Urothelium cell line (cell line): ENCODE results near the gene LIPG.
"Not testable (repeated sequence)": the region's sequence is repeated elsewhere in the genome, so short reads cannot be mapped to it uniquely, and the experiment has no call there.

Source experiments
- DNase-seq: peaks from one replicate; pipeline ENCODE4 v3.0.0; 2011; ENCODE audit warnings: low spot score, mixed read lengths
- FAIRE-seq: peaks from 2 replicates; lab custom pipeline; 2011; peaks lifted over from hg19 to GRCh38; lab: Jason Lieb, UNC

LIPG gene

GRCh38 chr18:49561289-49562193 is at the start of gene LIPG:
TSS of gene LIPG (plus strand) at chr18:49562057. CDS start at chr18:49562309, 252 bp downstream.
- no peak for FAIRE-seq
- DNase-seq = no peak

GRCh38 chr18:49512876-49513275 is 49.0 kb upstream of the LIPG start:
- FAIRE-seq = not testable (repeated sequence)

DNA sequence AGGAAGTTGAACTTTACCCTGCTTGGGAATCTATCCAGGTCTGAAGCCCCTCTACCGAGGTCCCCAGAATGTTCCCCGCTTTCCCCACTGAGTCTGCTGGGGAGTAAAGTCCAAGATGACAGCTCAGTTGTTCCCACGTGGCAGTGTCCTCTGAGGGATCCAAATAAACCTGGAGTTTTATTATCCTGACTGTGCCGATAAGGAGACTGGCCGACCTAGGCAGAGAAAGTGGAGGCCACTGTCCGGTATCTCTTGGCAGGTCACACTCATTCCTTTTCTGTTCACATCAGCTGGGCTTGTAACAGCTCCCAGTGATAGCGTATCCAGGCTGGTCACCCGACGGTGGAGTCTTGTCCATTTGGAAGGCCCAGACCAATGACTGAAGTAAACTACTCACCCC is 47.3 kb upstream of the LIPG start:
- DNase-seq = no peak
- FAIRE-seq = no peak

More at GRCh38 chr18:49512876-49513275, 49.0 kb upstream of the LIPG start:
- not testable (repeated sequence) for DNase-seq

DNA sequence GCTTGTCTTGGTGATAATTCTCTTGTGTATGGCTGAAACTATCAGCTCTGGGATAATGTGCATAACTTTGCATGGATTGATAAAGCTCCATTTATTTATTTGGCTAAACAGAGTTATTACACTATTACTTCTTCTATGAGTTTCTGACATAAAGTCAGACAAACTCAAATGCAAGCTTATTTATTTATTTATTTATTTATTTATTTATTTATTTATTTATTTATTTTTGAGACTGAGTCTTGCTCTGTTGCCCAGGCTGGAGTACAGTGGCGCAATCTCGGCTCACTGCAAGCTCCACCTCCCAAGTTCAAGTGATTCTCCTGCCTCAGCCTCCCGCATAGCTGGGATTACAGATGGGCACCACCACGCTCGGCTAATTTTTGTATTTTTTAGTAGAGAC is 46.9 kb upstream of the LIPG start:
- not testable (repeated sequence) for FAIRE-seq

DNA sequence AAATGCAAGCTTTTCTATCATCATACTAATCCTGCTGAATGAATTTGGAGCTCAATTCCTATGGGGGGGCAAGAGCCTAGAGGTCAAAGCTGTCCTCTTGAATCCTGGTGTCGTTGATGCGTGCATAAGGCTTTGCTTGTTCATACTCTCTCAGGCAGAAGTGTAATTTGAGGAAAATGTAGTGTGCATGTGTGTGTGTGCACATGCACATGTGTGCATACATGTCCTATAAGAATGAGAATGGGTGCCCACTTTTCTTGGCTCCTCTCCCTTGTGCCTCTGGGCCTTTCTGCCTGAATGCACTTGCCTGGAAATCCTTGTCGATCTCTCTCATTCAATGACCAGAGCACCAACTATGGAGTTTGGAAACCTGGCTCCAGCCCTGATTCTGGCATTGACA is 46.3 kb upstream of the LIPG start:
- no peak for FAIRE-seq
- DNase-seq = no peak

More for the DNA sequence above, 46.9 kb upstream of the LIPG start:
- DNase-seq = not testable (repeated sequence)

GRCh38 chr18:49517483-49517882 is 44.4 kb upstream of the LIPG start:
- FAIRE-seq (no peak), DNase-seq (no peak)

GRCh38 chr18:49519101-49519971 is 42.5 kb upstream of the LIPG start:
- DNase-seq = no peak
- FAIRE-seq = no peak

GRCh38 chr18:49520661-49521145 is 41.2 kb upstream of the LIPG start:
- no peak for DNase-seq
- FAIRE-seq = no peak

DNA sequence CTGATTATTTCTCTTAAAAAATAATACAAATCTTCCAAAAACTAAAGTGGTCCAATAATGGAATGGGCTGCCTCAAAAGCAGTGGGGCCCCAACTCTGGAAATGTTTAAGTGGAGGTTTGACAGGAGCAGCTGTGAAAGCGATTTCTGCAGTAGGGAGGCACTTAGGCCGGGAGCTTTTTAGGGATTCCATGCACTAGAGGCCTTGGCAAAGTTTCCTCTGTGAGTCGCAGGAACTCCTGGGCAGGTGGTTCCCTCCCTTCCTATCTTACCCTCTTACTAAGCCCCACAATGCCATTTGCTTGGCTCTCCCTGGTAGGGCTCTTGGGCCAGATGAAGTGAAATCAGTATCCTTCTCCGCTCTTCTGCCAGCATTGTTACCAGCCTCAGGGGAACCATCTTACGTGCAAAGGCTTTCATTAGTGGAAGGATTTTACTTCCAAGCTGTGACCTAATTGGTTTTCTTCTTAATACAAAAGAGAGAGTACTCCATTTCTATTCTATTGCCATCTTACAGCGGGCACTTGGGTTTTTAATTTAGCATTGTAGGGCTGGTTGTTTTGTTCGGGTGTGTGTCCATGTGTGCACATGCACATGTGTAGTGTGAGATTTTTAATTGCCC is 40.5 kb upstream of the LIPG start:
- FAIRE-seq = no peak
- no peak for DNase-seq

DNA sequence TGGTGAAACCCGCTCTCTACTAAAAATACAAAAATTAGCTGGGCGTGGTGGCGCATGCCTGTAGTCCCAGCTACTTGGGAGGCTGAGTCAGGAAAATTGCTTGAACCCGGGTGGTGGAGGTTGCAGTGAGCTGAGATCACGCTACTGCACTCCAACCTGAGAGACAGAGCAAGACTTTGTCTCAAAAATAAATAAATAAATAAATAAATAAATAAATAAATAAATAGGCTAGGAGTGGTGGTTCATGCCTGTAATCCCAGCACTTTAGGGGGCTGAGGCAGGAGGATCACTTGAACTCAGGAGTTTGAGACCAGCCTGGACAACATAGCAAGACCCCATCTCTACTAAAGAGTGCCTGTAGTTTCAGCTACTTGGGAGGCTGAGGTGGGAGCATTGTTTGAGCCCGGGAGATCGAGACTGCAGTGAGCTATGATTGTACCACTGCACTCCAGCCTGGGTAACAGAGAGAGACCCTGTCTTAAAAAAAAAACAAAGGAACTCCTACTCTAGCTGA is 38.2 kb upstream of the LIPG start:
- FAIRE-seq = not testable (repeated sequence)

GRCh38 chr18:49524349-49524748 is 37.5 kb upstream of the LIPG start:
- no peak for DNase-seq
- FAIRE-seq = no peak

More for the DNA sequence above, 38.2 kb upstream of the LIPG start:
- not testable (repeated sequence) for DNase-seq

- FAIRE-seq = no peak
- DNase-seq = no peak
Measured at GRCh38 chr18:49524951-49525350, 36.9 kb upstream of the LIPG start.

DNA sequence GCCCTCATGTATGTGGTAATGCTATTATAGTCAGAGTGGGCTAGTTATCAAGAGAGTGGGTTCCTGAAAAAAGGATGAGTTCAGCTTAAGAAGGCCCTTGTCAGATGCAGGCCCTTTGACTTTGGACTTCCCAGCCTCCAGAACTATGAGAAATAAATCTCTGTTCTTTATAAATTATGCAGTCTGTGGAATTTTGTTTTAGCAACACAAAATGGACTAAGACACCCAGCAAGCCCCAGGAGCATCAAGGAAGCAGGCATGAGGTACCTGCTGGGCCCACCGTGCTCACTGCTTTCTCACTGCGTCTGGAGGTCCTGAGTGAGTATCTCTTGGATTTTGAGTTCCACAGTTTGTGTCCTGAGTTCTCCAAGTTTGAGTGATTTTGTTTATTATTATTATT is 35.9 kb upstream of the LIPG start:
- DNase-seq (no peak), FAIRE-seq (no peak)

DNA sequence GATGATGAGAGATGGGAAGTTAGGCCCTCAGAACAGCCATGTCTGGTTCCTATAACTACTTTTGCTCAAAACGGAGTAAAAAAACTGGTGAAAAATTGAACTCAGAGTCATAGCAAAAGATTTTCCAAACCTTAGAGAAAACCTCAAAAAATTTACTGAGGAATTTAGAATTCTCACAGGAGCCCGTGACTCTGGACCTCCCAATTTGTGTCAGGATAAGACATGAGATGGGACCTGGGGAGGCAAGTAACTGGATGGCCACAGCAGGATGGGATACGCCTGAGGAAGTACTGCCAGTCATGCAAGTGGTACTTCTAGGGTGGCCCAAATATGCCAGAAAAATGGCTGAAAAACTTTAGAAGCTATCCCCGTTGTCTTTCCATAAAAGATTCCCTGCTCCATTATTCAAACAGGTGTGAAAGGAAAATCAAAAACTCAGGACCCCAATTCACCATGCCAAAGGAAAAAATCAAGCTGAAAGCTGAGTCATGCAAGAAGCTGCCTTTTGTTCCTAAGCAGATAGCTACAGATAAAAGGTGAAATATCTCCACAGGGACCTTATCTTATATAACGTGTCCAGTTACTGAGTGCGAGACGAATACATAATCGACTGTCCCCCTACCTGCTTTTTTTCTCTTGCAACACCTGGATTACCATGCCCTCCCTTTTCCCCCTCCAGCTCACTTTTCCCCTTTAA is 34.1 kb upstream of the LIPG start:
- DNase-seq (no peak), FAIRE-seq (no peak)

GRCh38 chr18:49529596-49529995 is 32.3 kb upstream of the LIPG start:
- no peak for DNase-seq

GRCh38 chr18:49531678-49532153 is 30.1 kb upstream of the LIPG start:
- DNase-seq (no peak), FAIRE-seq (no peak)

More at GRCh38 chr18:49529596-49529995, 32.3 kb upstream of the LIPG start:
- FAIRE-seq = no peak

- FAIRE-seq (no peak), DNase-seq (no peak)
Measured at GRCh38 chr18:49534846-49535601, 26.8 kb upstream of the LIPG start.

DNA sequence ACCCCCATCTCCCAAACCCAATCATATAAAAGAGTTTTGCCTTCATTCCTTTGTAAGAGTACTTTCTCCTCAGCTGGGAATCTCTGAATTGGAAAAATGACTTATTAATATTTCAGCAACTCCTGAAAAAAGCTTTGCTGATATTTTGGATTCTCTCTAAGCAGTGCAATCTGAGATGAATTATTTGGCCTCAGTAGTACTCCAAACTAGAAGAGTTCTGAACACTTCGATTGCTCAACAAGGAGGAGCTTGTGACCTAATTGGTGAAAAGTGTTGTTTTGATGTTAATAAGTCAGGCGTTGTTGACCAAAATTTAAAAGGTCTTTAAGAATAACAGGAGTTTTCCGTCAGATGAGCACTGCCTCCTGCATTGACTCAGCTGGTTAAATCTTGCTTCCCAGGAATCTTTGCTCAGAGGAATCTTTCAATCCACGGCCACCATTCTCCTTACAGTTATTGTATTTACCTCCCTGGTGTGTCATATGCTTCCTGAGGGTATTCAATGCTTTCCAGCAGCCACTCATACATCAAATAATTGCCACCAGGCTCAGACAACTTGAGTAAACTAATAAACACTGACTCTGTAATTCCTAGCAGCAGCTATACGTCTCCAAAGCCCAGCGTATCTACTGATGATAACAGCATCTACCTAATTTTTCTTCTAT is 24.5 kb upstream of the LIPG start:
- DNase-seq = no peak

GRCh38 chr18:49544362-49544761 is 17.5 kb upstream of the LIPG start:
- DNase-seq (peak; percentile 35), FAIRE-seq (no peak)

More for the DNA sequence above, 24.5 kb upstream of the LIPG start:
- no peak for FAIRE-seq
